Astrocyte (in vitro differentiated cells and primary cell): ENCODE results near the gene EIF4EBP2.
A peak's percentile ranks its signal among the peaks of the same experiment; 100 is the strongest.

Source experiments
- EZH2 ChIP-seq: IDR thresholded peaks from 2 replicates; pipeline ENCODE4 v1.6.1; 2012; ENCODE audit warnings: mild to moderate bottlenecking, low read length, inconsistent platforms; ENCODE audit not compliant: insufficient read depth
- TF ChIP-seq, protein P1 (sequence below): IDR thresholded peaks from 2 replicates; pipeline ENCODE4 v1.5.1; 2011; ENCODE audit warnings: low read depth, mild to moderate bottlenecking, inconsistent platforms, low read length, moderate library complexity; ENCODE audit not compliant: insufficient read depth

DNA sequence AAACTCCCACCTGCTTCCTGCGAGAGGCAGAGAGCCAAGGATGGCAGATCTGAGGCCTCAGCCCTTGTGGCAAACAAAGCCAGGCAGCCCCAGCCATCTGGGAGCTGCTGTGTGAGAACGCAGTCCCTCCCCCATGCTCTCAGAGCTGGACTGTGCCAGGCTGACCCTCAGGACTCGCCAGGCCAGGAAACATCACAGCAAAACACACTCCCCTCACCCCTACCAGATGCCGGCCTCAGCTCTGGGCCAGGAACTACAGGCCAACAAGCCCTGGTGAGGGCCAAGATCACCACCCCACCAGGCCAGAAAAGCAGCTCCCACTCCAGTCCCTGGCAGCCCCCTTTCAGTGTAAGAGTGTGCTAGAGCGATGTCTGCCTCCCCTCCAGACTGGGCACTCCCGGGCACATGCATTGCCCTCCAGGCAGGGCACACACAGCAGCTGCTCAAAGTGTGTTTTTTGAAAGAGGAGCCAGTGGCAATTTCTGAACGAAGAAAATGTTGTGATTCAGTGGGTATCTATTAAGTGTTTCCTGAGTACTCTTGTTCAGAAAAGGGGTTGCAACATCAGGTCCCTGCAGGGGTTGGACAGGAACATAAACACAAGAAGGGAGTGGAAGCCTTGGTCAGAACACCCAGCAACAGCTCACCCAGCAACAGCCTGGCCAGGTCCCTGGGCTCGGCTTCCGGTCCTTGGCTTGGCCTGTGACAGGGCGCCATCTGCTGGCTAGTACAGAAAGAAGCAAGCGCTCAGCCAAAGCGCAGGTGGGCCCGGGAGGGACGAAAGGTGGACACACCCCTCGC, 39.8 kb upstream of the EIF4EBP2 start:
- TF ChIP-seq, protein P1, sequence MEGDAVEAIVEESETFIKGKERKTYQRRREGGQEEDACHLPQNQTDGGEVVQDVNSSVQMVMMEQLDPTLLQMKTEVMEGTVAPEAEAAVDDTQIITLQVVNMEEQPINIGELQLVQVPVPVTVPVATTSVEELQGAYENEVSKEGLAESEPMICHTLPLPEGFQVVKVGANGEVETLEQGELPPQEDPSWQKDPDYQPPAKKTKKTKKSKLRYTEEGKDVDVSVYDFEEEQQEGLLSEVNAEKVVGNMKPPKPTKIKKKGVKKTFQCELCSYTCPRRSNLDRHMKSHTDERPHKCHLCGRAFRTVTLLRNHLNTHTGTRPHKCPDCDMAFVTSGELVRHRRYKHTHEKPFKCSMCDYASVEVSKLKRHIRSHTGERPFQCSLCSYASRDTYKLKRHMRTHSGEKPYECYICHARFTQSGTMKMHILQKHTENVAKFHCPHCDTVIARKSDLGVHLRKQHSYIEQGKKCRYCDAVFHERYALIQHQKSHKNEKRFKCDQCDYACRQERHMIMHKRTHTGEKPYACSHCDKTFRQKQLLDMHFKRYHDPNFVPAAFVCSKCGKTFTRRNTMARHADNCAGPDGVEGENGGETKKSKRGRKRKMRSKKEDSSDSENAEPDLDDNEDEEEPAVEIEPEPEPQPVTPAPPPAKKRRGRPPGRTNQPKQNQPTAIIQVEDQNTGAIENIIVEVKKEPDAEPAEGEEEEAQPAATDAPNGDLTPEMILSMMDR = peak; percentile 68
- TF ChIP-seq EZH2 = no peak
